ENCODE data around the gene AK1. TPM values are rescaled to one million over a fixed set of nuclear protein-coding genes. Genes with fewer than 3 reads are reported as not detected.

The AK1 gene
- 48.1 and 58.3 TPM in 2 replicates for total RNA-seq

- no peak for DNase-seq (ENCODE audit: low read depth)
- H3K4me3 ChIP-seq (ENCODE audit: low read depth, low read length), result peak within 1 kb of the TSS; percentile 57
- no peak for TF ChIP-seq CTCF (conservative IDR thresholded peaks at IDR 0.05; ENCODE audit: low read depth, low read length)
Measured at GRCh38 chr9:127877566-127877998, at the start of gene AK1. Gene AK1 (minus strand): TSS chr9:127877675. CDS start chr9:127874617, 3,058 bp downstream.

DNA sequence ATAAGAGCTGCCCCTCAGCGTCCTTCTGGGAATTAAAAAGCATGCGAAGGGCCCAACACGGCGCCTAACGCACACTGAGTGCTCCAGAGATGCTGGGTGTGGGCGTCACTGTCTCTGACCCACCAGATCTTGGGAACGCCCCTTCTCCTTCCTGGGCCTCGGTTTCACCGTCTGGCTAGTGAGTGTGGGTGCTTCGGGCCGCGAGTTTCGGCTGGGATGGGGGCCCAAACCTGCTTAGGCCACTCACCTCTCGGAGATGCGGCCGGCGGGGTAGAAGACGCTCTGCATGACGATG is 49.4 kb upstream of the AK1 start:
- TF ChIP-seq CTCF (conservative IDR thresholded peaks at IDR 0.05; ENCODE audit: low read depth, low read length), result no peak
- no peak for DNase-seq (ENCODE audit: low read depth)
- H3K4me3 ChIP-seq (ENCODE audit: low read depth, low read length), result peak overlapping the region; percentile 37

DNA sequence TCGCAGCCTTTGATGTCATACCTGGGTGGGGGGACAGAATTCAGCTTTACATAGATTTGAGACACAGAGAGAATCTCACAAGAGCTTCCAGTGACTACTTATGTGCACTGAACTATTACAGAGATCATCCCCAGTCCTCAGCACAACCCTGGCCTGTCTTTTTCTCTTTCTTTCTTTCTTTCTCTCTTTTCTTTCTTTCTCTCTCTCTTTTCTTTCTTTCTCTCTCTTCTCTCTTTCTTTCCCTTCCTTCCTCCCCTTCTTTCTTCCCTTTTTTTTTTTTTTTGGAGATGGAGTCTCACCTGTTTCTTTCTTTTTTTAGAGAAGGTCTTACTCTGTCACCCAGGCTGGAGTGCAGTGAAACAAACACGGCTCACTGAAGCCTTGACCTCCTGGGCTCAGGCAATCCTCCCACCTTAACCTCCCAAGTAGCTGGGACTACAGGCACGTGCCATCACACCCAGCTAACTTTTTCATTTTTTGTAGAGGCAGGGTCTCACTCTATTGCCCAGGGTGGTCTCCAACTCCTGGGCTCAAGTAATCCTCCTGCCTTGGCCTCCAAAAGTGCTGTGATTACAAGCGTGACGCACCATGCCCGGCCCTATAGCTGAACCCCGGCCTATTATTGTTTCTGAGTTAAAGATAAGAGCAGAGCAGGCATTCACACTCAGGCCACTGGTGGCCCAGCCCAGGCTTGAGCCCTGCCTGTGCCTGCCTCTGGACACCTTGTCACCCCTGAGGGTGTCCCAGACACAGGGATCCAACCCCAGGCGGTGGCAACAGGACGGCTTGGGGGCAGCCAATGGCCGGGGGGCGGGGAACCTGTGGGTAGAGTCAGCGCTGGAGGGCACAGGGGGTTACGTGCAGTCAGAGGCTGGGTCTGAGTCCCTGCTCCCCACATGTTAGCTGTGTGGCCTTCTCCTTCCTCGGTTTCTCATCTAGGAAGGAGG is 48.8 kb upstream of the AK1 start:
- H3K4me3 ChIP-seq (ENCODE audit: low read depth, low read length), result peak overlapping the region; percentile 37
- DNase-seq (ENCODE audit: low read depth), result no peak
- TF ChIP-seq CTCF (conservative IDR thresholded peaks at IDR 0.05; ENCODE audit: low read depth, low read length), result no peak

DNA sequence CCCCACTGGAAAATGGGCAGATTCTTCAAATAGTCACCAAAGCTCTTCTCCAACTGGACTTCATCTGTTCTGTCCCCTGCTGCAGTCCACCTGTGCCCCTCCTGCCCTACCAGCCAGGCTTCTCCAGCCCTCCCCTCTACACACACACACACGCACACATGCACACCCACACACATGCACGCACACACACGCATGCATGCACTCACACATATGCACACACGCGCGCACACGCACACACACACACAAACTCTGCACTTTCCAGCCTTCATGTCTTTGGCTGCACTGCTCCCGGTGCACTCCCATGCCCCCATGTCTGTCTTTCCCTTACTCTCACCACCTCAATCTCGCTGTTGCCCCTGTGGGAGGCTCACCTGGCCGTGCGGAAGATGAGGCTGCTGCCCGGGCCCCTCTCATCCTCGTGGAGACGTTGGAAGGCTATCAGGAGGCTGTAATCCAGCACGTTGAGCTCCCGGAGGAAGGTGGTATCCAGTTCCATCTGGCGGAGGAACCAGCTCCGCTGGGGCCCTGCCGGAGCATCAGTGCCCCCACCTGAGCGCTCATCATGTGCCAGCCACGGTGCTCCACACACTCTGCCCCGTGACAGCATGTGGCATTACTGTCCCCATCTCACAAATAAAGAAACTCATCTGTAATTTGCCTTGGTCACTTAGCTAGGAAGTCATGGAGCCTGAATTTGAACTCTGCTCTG is 47.4 kb upstream of the AK1 start:
- no peak for DNase-seq (ENCODE audit: low read depth)
- no peak overlapping the region for H3K4me3 ChIP-seq (ENCODE audit: low read depth, low read length)
- TF ChIP-seq CTCF (conservative IDR thresholded peaks at IDR 0.05; ENCODE audit: low read depth, low read length), result no peak

DNA sequence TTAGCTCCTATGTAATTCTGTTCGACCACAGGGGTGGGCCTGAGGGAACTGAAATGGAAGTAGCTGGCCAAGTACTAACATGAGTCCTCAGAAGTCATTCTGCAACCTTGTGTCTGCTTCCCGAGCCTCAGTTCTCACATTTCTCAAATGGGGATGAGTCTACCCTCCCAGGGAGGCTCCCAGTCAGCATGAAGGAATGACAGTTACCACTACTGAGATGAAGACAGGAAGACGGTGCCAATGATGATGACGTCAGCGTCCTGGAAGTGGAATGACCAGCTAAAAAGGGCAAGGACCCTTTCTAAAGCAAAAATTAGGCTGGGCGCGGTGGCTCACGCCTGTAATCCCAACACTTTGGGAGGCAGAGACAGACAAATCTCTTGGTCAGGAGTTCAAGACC is 46.3 kb upstream of the AK1 start:
- DNase-seq (ENCODE audit: low read depth), result no peak
- no peak for TF ChIP-seq CTCF (conservative IDR thresholded peaks at IDR 0.05; ENCODE audit: low read depth, low read length)
- H3K4me3 ChIP-seq (ENCODE audit: low read depth, low read length), result no peak overlapping the region

GRCh38 chr9:127923046-127923445 is 45.6 kb upstream of the AK1 start:
- no peak for DNase-seq (ENCODE audit: low read depth)
- no peak overlapping the region for H3K4me3 ChIP-seq (ENCODE audit: low read depth, low read length)
- no peak for TF ChIP-seq CTCF (conservative IDR thresholded peaks at IDR 0.05; ENCODE audit: low read depth, low read length)

Measured in epithelial cell of proximal tubule (primary cell).